Stimulated activated CD4-positive, alpha-beta T cell treated with anti-CD3 and anti-CD28 coated beads, TNF-alpha, amount 100 ng/mL, for 4 hours (primary cell): Measurements from ENCODE around the gene SYNE4.
"Not testable (repeated sequence)": the region's sequence is repeated elsewhere in the genome, so short reads cannot be mapped to it uniquely, and the experiment has no call there.

Source experiments
- DNase-seq, 3 experiments: peaks; one replicate each; pipeline ENCODE4 v3.0.0-alpha.2; 2020; ENCODE audit warnings: low read depth in 3 of 3

SYNE4 gene, protein sequence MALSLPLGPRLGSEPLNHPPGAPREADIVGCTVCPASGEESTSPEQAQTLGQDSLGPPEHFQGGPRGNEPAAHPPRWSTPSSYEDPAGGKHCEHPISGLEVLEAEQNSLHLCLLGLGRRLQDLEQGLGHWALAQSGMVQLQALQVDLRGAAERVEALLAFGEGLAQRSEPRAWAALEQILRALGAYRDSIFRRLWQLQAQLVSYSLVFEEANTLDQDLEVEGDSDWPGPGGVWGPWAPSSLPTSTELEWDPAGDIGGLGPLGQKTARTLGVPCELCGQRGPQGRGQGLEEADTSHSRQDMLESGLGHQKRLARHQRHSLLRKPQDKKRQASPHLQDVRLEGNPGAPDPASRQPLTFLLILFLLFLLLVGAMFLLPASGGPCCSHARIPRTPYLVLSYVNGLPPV

DNA sequence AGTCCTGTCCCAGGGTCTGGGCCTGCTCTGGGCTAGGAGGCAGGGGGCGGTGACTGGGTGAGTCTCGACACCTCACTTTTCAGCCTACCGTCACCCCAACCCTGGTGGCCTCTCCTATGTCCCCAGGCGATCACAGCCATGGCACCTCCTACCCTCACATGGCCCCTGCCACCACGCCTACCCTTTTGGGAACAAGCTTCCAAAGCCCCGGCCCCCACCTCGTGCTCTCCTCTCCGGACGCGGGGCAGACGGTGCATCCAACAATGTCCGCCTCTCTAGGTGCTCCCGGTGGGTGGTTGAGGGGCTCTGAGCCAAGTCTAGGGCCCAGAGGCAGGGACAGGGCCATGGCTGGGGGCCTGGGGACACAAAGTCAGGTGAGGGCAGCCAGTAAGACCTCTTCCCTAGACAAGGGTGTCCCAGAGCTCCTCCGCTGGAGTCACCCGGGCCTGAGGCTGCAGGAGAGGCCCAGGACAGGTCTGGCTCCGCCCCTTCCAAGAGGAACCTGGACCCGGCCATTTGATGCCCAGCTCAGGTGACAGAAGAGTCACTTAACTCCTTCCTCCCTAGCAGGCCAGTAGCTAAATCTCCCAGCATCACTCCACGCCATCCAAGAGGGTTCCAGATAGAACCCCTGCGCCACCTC, at the start of gene SYNE4:
TSS of gene SYNE4 (minus strand) at position 478 of the 643 bp plus-strand sequence. CDS start at position 346, 132 bp downstream.
- no peak for DNase-seq

- peak; percentile 90 to 91 (median 90) for DNase-seq
Measured at GRCh38 chr19:36054733-36055686, 46.4 kb upstream of the SYNE4 start, which contains the start of gene WDR62. TSS of gene WDR62 (plus strand) at chr19:36054897. CDS start at chr19:36054972, 75 bp downstream.

DNA sequence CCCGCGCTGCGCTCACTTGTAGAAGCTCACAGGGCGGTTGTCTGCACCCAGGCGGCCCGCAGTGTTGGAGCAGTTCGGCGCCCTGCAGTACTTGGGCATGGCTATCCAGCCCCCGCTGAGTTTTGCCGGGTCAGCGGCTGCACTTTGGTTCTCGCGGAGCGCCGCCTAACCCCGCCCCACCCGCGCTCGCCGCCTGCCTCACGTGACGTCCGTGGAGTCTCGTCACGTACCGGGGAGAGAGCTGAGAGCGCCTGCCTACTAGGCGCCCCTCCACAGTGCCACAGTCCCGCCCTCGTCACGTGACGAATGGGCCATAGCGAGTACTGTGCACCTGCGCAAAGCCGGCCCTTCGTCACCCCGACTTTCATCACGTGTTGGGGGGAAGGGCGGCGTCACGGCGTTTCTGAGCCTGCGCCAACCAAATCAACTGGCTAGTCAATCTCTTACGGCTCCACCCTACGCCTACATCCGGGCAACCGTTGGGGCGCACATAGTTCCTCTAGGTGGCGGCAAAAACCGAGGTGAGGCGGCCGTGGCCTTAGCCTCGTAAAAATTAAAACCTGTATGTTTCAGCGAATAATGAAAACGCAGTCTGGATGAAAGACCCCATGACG, 45.6 kb upstream of the SYNE4 start, which contains the start of gene THAP8:
TSS of gene THAP8 (minus strand) at position 167 of the 614 bp plus-strand sequence. CDS start at position 99, 68 bp downstream.
- peak; percentile 99 for DNase-seq

DNA sequence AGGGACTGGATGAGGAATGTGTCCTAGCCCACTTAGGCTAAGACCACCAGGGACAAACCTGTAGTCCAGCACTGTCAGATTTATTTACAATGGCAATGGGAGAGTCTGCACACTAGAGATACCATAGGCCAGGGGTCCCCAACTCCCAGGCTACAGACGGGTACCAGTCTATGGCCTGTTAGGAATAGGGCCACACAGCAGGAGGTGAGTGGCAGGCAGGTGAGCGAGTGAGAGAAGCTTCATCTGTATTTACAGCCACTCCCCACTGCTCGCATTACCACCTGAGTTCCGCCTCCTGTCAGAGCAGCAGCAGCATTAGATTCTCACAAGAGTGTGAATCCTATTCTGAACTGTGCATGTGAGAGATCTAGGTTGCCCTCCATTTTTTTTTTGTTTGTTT, 43.0 kb upstream of the SYNE4 start:
- no peak for DNase-seq

- DNase-seq, result no peak
Measured at GRCh38 chr19:36051236-36051635, 42.6 kb upstream of the SYNE4 start.

GRCh38 chr19:36049080-36049698, 40.6 kb upstream of the SYNE4 start:
- no peak for DNase-seq

DNA sequence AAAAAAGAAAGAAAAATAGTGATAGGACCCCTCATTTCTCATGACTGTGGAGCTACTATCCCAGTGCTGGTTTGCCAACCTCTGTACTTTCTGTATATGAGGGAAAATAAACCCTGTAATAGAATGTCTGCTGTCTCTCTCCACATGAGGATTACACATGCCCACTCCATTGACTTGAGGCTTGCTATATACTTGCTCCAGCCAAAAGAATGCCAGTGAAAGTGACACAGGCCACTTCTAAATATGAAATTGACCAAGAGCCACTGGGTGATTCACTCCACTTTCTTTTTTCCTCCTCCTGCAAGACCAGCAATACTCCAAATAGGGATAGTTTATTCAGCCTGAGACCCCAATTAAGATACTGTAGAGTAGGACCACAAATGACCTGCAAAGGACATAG, 39.2 kb upstream of the SYNE4 start:
- DNase-seq, result no peak

DNA sequence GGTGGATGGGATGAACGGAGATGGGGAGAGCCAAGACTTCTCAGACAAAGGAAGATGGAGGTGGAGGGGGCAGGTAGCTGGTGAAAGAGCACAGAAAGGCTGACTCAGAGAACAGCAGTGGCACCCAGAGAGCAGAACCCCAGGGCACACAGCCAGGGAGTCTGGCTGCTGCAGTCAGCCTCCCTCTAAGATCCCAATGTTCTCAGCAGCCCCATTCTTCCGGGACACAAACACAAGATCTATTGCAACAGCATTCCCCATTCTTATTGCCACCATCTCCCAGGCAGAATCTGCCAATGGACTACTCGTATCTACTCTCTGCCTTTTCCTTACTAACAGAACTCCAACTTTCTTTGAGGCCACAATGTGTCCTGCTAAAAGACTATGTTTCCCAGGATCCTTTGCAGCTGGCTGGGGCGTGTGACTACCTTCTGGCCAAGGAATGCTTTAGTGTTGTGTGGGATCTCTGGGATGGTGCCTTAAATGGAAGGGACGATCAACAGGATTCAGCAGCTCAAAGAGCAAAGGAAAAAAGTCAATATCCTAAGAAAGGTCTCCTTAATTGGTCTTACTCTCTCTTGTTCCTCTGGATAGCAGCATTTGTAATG, 37.9 kb upstream of the SYNE4 start:
- no peak for DNase-seq

GRCh38 chr19:36043952-36044351, 35.3 kb upstream of the SYNE4 start:
- no peak for DNase-seq

DNA sequence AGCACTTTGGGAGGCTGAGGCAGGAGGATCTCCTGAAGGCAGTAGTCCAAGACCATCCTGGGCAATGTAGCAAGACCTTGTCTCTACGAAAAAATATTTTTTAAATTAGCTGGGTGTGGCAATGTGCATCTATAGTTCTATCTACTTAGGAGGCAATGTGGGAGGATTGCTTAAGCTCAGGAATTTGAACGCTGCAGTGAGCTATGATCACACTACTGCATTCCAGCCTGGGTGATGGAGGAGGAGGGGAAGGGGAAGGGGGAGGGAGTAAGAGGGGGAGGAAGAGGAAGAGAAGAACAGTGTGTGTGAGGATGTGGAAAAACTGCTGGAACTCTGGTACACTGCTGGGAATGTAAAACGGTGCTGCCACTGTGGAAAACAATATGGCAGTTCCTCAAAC, 33.2 kb upstream of the SYNE4 start:
- no peak for DNase-seq

DNA sequence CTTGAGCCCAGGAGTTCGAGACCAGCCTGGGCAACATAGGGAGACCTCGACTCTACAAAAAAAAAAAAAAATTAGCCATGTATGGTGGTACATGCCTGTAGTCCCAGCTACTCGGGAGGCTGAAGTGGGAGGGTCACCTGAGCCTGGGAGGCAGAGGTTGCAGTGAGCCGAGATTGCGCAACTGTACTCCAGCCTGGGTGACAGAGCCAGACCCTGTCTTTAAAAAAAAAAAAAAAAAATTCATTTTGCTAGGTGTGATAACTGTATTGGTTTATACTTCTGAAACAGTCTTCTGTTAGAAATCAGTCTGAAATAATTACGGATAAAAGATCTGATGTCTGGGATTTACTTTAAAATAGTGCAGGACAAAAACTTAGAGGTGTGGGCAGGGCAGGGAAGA, 32.5 kb upstream of the SYNE4 start:
- DNase-seq, result not testable (repeated sequence)

- DNase-seq, result no peak
Measured at GRCh38 chr19:36040495-36040894, 31.9 kb upstream of the SYNE4 start.

DNA sequence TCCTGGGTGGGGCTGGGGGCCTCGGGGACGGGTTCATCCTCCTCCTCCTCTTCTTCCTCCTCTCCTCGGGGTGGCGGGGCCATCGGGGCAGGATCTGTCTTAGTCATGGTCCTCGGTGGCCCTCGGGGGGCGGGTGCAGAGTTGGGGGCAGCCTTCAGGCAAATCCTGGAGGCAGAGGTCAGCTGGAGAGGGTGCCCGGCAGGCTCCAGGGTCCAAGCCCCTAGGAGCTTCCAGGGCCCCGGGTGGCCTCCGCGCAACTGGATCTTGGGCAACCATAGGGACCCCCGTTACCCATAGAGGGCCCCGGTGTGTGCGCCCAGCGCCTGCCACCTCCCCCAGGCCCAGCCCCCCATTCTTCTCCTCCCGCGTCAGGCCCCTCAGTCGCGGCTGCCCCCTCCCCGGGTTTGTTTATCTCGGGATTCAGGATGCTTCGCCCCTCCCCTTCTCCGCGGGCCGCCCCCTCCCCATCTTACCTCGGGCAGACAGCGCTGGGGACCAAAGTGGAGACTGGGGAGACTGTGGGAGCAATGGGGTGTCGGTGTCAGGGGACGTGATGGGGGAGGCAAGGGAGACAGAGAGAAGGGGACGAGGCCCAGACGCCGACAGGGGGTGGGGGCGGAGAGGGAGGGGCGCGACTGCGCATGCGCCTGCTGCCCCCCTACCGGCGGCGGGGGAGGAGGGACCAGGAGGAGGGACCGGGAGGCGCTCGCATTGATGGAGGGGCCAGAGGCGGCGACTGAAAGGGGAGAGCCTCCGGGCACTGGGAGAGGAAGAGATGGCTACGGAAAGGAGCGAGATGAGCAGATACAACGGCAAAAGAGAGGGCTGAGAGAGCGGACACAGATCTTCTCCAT, 23.9 kb upstream of the SYNE4 start, which contains the start of gene CLIP3:
TSS of gene CLIP3 (minus strand) at position 623 of the 854 bp plus-strand sequence. CDS start at position 107, 516 bp downstream.
- peak; percentile 10 to 31 (median 30) for DNase-seq

GRCh38 chr19:36031308-36031707, 22.7 kb upstream of the SYNE4 start:
- DNase-seq, result no peak

DNA sequence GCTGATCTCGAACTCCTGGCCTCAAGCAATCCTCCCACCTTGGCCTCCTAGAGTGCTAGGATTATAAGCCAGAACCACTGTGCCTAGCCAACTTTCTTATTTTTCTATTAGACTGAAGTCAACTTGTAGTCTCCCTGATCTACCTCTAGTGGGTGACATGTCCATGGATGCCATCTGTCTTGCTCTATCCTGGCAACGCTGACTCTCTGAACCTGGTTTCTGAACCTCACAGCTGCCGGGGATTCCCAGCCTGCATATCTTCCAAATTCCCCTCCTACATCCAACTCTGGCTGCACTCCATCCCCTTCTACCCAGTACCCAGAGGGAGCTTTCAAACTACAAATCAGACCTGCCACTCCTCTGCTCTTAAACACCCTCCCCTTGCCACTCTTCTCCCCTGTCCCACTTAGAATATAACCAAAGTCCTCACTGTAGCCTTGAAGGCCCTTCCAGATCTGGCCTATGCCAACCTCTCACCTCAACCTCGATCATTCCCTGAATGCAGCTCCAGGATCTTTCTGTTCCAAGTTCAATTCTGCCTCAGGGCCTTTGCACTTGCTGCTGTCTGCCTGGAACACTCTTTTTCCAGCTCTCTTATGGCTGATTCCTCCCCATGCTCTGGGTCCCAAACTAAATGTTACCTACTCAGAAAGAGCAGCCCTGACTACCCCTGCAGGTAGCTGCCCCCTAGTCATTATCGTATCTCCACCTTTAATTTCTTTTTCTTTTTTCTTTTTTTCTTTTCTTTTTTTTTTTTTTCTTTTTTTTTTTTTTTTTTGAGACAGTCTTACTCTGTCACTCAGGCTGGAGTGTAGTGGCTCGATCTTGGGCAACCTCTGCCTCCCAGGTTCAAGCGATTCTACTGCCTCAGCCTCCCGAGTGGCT, 21.9 kb upstream of the SYNE4 start:
- no peak for DNase-seq

GRCh38 chr19:36028313-36029041, 19.9 kb upstream of the SYNE4 start:
- DNase-seq, result no peak

DNA sequence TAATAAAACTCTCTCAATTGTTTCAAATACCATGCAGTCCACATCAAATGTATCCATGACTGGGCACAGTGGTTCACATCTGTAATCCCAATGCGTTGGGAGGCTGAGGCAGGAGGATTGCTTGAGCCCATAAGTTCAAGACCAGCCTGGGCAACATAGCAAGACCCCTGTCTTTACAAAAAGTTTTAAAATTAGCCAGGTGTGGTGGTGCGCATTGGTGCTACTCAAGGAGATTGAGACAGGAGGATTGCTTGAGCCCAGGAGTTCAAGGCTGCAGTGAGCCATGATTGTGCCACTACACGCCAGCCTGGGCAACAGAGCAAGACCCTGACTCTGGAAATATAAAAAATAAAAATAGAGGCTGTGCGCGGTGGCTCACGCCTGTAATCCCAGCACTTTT, 19.1 kb upstream of the SYNE4 start:
- no peak for DNase-seq
